ENCODE measurements around the gene BRAF. TPM values are rescaled to one million over a fixed set of nuclear protein-coding genes. Genes with fewer than 3 reads are reported as not detected.

Gene BRAF
- total RNA-seq, 1 donor from 2014 or later, result 40.9 TPM

GRCh38 chr7:140924019-140924820, 509 bp downstream of the BRAF start:
- Mint-ChIP-seq H3K9me3 (ENCODE audit: unreplicated experiment) (peaks cover 10% of the 10 kb centered on the region), H3K27ac (ENCODE audit: unreplicated experiment) (no peak overlapping the region), H3K36me3 (ENCODE audit: unreplicated experiment) (no peaks in the 10 kb centered on the region), H3K27me3 (ENCODE audit: unreplicated experiment) (peaks cover 6% of the 10 kb centered on the region), H3K4me3 (ENCODE audit: unreplicated experiment) (no peak overlapping the region), H3K4me1 (ENCODE audit: low read depth, unreplicated experiment) (no peaks in the 10 kb centered on the region)
- TF ChIP-seq, protein P1, sequence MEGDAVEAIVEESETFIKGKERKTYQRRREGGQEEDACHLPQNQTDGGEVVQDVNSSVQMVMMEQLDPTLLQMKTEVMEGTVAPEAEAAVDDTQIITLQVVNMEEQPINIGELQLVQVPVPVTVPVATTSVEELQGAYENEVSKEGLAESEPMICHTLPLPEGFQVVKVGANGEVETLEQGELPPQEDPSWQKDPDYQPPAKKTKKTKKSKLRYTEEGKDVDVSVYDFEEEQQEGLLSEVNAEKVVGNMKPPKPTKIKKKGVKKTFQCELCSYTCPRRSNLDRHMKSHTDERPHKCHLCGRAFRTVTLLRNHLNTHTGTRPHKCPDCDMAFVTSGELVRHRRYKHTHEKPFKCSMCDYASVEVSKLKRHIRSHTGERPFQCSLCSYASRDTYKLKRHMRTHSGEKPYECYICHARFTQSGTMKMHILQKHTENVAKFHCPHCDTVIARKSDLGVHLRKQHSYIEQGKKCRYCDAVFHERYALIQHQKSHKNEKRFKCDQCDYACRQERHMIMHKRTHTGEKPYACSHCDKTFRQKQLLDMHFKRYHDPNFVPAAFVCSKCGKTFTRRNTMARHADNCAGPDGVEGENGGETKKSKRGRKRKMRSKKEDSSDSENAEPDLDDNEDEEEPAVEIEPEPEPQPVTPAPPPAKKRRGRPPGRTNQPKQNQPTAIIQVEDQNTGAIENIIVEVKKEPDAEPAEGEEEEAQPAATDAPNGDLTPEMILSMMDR (IDR thresholded peaks at IDR 0.05; ENCODE audit: partially characterized antibody, unreplicated experiment), result no peak
- peak; percentile 81 for DNase-seq

GRCh38 chr7:140923358-140924006, 1.2 kb downstream of the BRAF start:
- DNase-seq, result no peak
- H3K27ac Mint-ChIP-seq (ENCODE audit: unreplicated experiment), result no peak overlapping the region
- H3K9me3 Mint-ChIP-seq (ENCODE audit: unreplicated experiment), result peaks cover 10% of the 10 kb centered on the region
- TF ChIP-seq, protein P1 (IDR thresholded peaks at IDR 0.05; ENCODE audit: partially characterized antibody, unreplicated experiment), result no peak
- no peaks in the 10 kb centered on the region for H3K4me1 Mint-ChIP-seq (ENCODE audit: low read depth, unreplicated experiment)
- no peaks in the 10 kb centered on the region for H3K36me3 Mint-ChIP-seq (ENCODE audit: unreplicated experiment)
- H3K4me3 Mint-ChIP-seq (ENCODE audit: unreplicated experiment), result no peak overlapping the region
- peaks cover 6% of the 10 kb centered on the region for H3K27me3 Mint-ChIP-seq (ENCODE audit: unreplicated experiment)

GRCh38 chr7:140922741-140923345, 1.9 kb downstream of the BRAF start:
- H3K27ac Mint-ChIP-seq (ENCODE audit: unreplicated experiment), result no peak overlapping the region
- no peaks in the 10 kb centered on the region for H3K36me3 Mint-ChIP-seq (ENCODE audit: unreplicated experiment)
- peaks cover 6% of the 10 kb centered on the region for H3K27me3 Mint-ChIP-seq (ENCODE audit: unreplicated experiment)
- H3K4me1 Mint-ChIP-seq (ENCODE audit: low read depth, unreplicated experiment), result no peaks in the 10 kb centered on the region
- no peak for DNase-seq
- H3K9me3 Mint-ChIP-seq (ENCODE audit: unreplicated experiment), result peaks cover 10% of the 10 kb centered on the region
- no peak overlapping the region for H3K4me3 Mint-ChIP-seq (ENCODE audit: unreplicated experiment)
- TF ChIP-seq, protein P1 (IDR thresholded peaks at IDR 0.05; ENCODE audit: partially characterized antibody, unreplicated experiment), result no peak

- peaks cover 6% of the 10 kb centered on the region for H3K27me3 Mint-ChIP-seq (ENCODE audit: unreplicated experiment)
- no peaks in the 10 kb centered on the region for H3K36me3 Mint-ChIP-seq (ENCODE audit: unreplicated experiment)
- TF ChIP-seq, protein P1 (IDR thresholded peaks at IDR 0.05; ENCODE audit: partially characterized antibody, unreplicated experiment), result no peak
- peaks cover 8% of the 10 kb centered on the region for H3K9me3 Mint-ChIP-seq (ENCODE audit: unreplicated experiment)
- DNase-seq, result no peak
- H3K4me1 Mint-ChIP-seq (ENCODE audit: low read depth, unreplicated experiment), result no peaks in the 10 kb centered on the region
- no peak overlapping the region for H3K4me3 Mint-ChIP-seq (ENCODE audit: unreplicated experiment)
- no peak overlapping the region for H3K27ac Mint-ChIP-seq (ENCODE audit: unreplicated experiment)
Observed at GRCh38 chr7:140920745-140921144, 4.0 kb downstream of the BRAF start.

Data from glutamatergic neuron (in vitro differentiated cells).